Panc1 (cell line): Measurements from ENCODE around the gene MAFB. TPM values are rescaled to one million over a fixed set of nuclear protein-coding genes. Genes with fewer than 3 reads are reported as not detected.

Experiments
- ATAC-seq: fragments of 200-7000 bp; cut with Tn5 transposase; 2 replicates; pipeline ENCODE4 v1.9.1; 2020; ENCODE audit warnings: mild to moderate bottlenecking, moderate library complexity
- BruUV-seq: library from RNA; stranded (reverse); fragments of 400-500 nt; replicated peaks from 2 replicates; lab custom pipeline; 2021; lab: Mats Ljungman, UMichigan
- CTCF ChIA-PET: fragments of 300-600 bp; sonication (Branson Sonifier 250); formaldehyde crosslinking; loops from one replicate; lab custom pipeline; 2022; ENCODE audit warnings: antibody characterized with exemption; lab: Charles Lee
- POLR2A ChIA-PET: fragments of 300-600 bp; sonication (Branson Sonifier 250); formaldehyde crosslinking; loops from one replicate; lab custom pipeline; 2022; ENCODE audit warnings: antibody characterized with exemption; lab: Charles Lee
- DNase-seq: peaks from one replicate; pipeline ENCODE4 v3.0.0-alpha.2; 2010; ENCODE audit warnings: low read depth, low spot score
- H3K27ac ChIP-seq: 2 replicates; pipeline ENCODE4 v1.5.1; 2011; ENCODE audit warnings: mild to moderate bottlenecking, low read length, inconsistent platforms
- H3K27me3 ChIP-seq: fragments of 200-500 bp; sonication (Bioruptor generic); 2 replicates; pipeline ENCODE4 v1.6.0; 2014; ENCODE audit warnings: low read length, inconsistent platforms; ENCODE audit not compliant: control insufficient read depth, insufficient read depth
- H3K36me3 ChIP-seq: fragments of 200-500 bp; sonication (Bioruptor generic); 2 replicates; pipeline ENCODE4 v1.5.1; 2014; ENCODE audit warnings: inconsistent platforms, mild to moderate bottlenecking, low read length, moderate library complexity; ENCODE audit not compliant: control insufficient read depth, insufficient read depth
- H3K4me1 ChIP-seq: 2 replicates; pipeline ENCODE4 v1.5.1; 2011; ENCODE audit warnings: inconsistent platforms, mild to moderate bottlenecking, low read length, moderate library complexity; ENCODE audit not compliant: control insufficient read depth, insufficient read depth
- H3K4me3 ChIP-seq, 2 experiments: 2 replicates each; pipeline ENCODE4 v1.5.1; 2011 to 2012; ENCODE audit warnings: low read depth in 2 of 2, low read length in 2 of 2, mild to moderate bottlenecking in 2 of 2, inconsistent platforms in 1 of 2, moderate library complexity in 1 of 2
- H3K9me3 ChIP-seq: fragments of 200-500 bp; sonication (Bioruptor generic); 2 replicates; pipeline ENCODE4 v1.5.1; 2014; ENCODE audit warnings: low read depth, mild to moderate bottlenecking, inconsistent platforms, low read length, moderate library complexity; ENCODE audit not compliant: control insufficient read depth, insufficient read depth
- POLR2AphosphoS5 ChIP-seq: IDR thresholded peaks from 2 replicates; pipeline ENCODE4 v1.6.1; 2012; ENCODE audit warnings: mild to moderate bottlenecking, low read depth, low read length, moderate library complexity
- SIN3A ChIP-seq: IDR thresholded peaks from 2 replicates; pipeline ENCODE4 v1.6.1; 2012; ENCODE audit warnings: low read depth, mild to moderate bottlenecking, low read length, moderate library complexity, borderline replicate concordance; ENCODE audit not compliant: insufficient read depth
- TCF7L2 ChIP-seq: IDR thresholded peaks from 2 replicates; pipeline ENCODE4 v1.6.1; 2011; ENCODE audit warnings: mild to moderate bottlenecking, low read depth, low read length, inconsistent platforms
- in situ Hi-C: cut with HindIII; loops from 2 replicates; pipeline ENCODE4 v1.10.0; 2016; ENCODE audit warnings: low sequenced_read_pairs, low pct_unique_long_range_greater_than_20kb
- intact Hi-C: fragments of 100-400 bp; cut with micrococcal nuclease; formaldehyde crosslinking; loops from one replicate; pipeline ENCODE4 v1.10.0; 2022; ENCODE audit not compliant: unreplicated experiment
- total RNA-seq: library from RNA; stranded (reverse); gene quantifications from one replicate; pipeline ENCODE4 v1.2.1, GENCODE V29; 2021; ENCODE audit not compliant: unreplicated experiment
- TF ChIP-seq, protein P1 (sequence below): fragments of 450-650 bp; IDR thresholded peaks from 2 replicates; pipeline ENCODE4 v1.5.1; 2017; ENCODE audit warnings: mild to moderate bottlenecking
- TF ChIP-seq, protein P2 (sequence below), 2 experiments: IDR thresholded peaks; 2 replicates each; pipeline ENCODE4 v1.6.1; 2011 to 2012; ENCODE audit warnings: low read depth in 2 of 2, control low read depth in 1 of 2, low read length in 1 of 2, mild to moderate bottlenecking in 1 of 2, moderate library complexity in 1 of 2; ENCODE audit not compliant: insufficient read depth in 1 of 2

Gene MAFB
- total RNA-seq, 1 experiment from 2014 or later = 0.28 TPM

DNA sequence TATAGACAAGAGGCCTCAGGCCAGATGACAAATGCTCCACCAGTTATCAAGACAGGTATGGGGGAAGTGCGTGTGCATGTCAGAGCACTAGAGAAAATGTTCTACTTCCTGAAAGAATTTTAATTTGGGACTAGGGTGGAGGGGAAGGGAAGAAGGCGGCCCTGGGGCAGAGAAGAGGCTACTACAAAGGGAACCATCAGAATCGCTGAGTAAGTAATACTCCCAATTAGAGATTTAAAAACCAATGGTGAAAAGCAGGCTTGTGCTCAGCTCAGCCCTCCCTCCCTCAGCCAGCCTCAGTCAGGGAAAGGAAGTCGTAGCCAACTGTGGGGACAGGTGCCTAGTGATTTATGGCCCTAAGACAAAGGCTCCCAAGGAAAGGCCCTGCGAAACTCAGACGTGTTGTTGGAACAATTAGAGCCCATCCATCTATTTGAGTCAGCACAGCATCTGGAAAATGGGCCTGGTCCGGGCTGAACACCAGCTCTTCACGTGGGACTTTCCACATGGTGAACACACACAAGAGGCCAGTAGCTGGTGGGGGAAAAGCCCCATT is 15.0 kb upstream of the MAFB start:
- no TSS peak for BruUV-seq

DNA sequence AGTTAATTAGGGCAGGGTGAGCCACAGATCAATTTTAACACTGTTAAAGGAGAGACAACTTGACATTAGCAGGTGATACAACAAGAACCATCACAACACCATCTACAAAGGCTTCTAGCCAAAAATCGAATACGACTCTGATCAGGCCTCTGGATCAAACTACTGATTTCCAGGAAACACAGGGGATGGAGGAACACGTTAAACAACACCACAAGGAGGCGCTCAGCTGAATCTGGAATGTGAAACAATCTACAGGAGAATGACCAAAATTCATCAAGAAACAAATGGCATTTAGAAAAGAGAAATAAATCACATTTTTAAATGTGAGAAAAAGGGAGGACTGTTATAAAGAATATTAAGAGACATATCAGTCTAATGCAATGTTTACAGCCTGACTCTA is 13.5 kb upstream of the MAFB start:
- ChIA-PET CTCF (no interaction called here), POLR2A (no interaction called here)
- H3K4me1 ChIP-seq = no peaks in the 10 kb centered on the region
- TF ChIP-seq, protein P1, sequence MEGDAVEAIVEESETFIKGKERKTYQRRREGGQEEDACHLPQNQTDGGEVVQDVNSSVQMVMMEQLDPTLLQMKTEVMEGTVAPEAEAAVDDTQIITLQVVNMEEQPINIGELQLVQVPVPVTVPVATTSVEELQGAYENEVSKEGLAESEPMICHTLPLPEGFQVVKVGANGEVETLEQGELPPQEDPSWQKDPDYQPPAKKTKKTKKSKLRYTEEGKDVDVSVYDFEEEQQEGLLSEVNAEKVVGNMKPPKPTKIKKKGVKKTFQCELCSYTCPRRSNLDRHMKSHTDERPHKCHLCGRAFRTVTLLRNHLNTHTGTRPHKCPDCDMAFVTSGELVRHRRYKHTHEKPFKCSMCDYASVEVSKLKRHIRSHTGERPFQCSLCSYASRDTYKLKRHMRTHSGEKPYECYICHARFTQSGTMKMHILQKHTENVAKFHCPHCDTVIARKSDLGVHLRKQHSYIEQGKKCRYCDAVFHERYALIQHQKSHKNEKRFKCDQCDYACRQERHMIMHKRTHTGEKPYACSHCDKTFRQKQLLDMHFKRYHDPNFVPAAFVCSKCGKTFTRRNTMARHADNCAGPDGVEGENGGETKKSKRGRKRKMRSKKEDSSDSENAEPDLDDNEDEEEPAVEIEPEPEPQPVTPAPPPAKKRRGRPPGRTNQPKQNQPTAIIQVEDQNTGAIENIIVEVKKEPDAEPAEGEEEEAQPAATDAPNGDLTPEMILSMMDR = peak; percentile 34
- TF ChIP-seq SIN3A (no peak), TCF7L2 (no peak), POLR2AphosphoS5 (no peak)
- TF ChIP-seq, protein P2, sequence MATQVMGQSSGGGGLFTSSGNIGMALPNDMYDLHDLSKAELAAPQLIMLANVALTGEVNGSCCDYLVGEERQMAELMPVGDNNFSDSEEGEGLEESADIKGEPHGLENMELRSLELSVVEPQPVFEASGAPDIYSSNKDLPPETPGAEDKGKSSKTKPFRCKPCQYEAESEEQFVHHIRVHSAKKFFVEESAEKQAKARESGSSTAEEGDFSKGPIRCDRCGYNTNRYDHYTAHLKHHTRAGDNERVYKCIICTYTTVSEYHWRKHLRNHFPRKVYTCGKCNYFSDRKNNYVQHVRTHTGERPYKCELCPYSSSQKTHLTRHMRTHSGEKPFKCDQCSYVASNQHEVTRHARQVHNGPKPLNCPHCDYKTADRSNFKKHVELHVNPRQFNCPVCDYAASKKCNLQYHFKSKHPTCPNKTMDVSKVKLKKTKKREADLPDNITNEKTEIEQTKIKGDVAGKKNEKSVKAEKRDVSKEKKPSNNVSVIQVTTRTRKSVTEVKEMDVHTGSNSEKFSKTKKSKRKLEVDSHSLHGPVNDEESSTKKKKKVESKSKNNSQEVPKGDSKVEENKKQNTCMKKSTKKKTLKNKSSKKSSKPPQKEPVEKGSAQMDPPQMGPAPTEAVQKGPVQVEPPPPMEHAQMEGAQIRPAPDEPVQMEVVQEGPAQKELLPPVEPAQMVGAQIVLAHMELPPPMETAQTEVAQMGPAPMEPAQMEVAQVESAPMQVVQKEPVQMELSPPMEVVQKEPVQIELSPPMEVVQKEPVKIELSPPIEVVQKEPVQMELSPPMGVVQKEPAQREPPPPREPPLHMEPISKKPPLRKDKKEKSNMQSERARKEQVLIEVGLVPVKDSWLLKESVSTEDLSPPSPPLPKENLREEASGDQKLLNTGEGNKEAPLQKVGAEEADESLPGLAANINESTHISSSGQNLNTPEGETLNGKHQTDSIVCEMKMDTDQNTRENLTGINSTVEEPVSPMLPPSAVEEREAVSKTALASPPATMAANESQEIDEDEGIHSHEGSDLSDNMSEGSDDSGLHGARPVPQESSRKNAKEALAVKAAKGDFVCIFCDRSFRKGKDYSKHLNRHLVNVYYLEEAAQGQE (IDR thresholded peaks at IDR 0.05; ENCODE audit: insufficient read depth in 1 of 2, low read depth in 2 of 2, low read length in 1 of 2) = no peak
- intact Hi-C loops = loop anchor here (10.0 kb wide), 1 partner anchor 242 kb away; no protein-coding TSS in a partner anchor
- H3K27ac ChIP-seq = no peak overlapping the region
- peaks cover 6% of the 10 kb centered on the region; the same call in 1 of the 2 replicates for H3K27me3 ChIP-seq
- DNase-seq (no peak), ATAC-seq (no peak)
- in situ Hi-C loops = no loop called here
- H3K9me3 ChIP-seq = no peaks in the 10 kb centered on the region
- no peaks in the 10 kb centered on the region for H3K36me3 ChIP-seq
- no TSS peak for BruUV-seq
- H3K4me3 ChIP-seq = no peak overlapping the region

More for the DNA sequence above, 15.0 kb upstream of the MAFB start:
- no peak for ATAC-seq
- Histone ChIP-seq H3K27ac (no peak overlapping the region), H3K36me3 (no peaks in the 10 kb centered on the region), H3K9me3 (no peaks in the 10 kb centered on the region), H3K4me1 (no peaks in the 10 kb centered on the region), H3K27me3 (peaks cover 9% of the 10 kb centered on the region), H3K4me3 (no peak overlapping the region)
- TF ChIP-seq TCF7L2 = no peak
- no peak for TF ChIP-seq POLR2AphosphoS5
- TF ChIP-seq, protein P1 = no peak
- TF ChIP-seq SIN3A = no peak
- TF ChIP-seq, protein P2 (IDR thresholded peaks at IDR 0.05; ENCODE audit: insufficient read depth in 1 of 2, low read depth in 2 of 2, low read length in 1 of 2) = no peak
- POLR2A ChIA-PET = no interaction called here
- no peak for DNase-seq
- in situ Hi-C loops = no loop called here
- intact Hi-C loops = loop anchor here (10.0 kb wide), 1 partner anchor 241 kb away; no protein-coding TSS in a partner anchor
- CTCF ChIA-PET = interaction anchor here (0.6 kb wide), 1 partner anchor 78 kb away, joined by 3 read pairs; no protein-coding TSS in a partner anchor
